Measurements from ENCODE around the gene C22orf23.
"Not testable (repeated sequence)": the region's sequence is repeated elsewhere in the genome, so short reads cannot be mapped to it uniquely, and the experiment has no call there.

C22orf23 gene

GRCh38 chr22:37981282-37982011, 28.0 kb upstream of the C22orf23 start:
- DNase-seq: no peak

GRCh38 chr22:37979782-37980181, 26.4 kb upstream of the C22orf23 start:
- no peak for DNase-seq

DNA sequence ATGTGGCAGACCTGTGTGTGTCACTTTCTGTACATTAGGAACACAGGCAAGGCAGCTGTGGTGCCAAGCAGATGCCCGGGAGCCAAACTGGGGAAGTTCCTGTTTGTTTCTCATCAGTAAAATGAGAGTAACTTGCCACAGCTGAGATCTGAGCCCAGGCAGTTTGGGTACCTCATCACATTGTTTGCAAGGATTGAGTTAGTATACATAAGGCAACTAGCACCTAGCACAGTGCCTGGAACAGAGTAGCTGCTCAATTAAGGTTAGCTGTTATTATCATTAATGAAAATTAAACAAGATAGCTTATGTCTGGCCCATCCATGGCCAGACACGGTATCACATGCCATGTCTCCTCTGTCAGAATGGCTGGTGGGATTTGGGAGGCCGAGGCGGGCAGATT, 23.1 kb upstream of the C22orf23 start:
- no peak for DNase-seq

DNA sequence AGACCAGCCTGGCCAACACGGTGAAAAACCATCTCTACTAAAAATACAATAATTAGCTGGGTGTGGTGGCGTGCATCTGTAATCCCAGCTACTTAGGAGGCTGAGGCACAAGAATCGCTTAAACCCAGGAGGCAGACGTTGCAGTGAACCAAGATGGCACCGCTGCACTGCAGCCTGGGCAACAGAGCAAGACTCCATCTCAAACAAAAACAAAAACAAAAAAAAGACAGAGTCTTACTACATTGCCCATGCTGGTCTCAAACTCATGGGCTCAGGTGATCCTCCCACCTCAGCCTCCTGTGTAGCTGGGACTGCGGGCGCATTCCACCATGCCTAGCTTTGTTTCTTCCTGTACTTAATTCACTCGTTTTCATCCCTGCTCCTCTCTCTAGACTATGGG, 22.6 kb upstream of the C22orf23 start:
- not testable (repeated sequence) for DNase-seq

DNA sequence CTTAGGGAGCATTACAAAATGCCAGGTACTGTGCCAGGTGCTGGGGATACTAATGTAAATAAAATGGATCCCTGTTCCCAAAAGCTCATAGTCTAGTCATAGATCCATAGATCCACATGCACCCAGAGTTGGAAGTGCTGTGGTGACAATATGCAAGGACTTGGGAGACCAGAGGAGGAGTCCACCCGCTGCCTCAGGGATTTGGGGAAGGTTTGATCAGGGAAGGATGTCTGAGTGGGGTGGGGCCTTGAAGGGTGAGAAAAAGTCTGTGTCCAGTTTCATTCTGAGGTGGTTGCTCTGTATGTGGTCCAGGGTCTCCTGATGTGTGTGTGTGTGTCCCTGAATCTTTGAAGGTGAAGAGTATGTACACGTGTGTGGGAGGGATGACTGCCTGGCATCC, 21.8 kb upstream of the C22orf23 start:
- DNase-seq: no peak

GRCh38 chr22:37973271-37974170, 20.1 kb upstream of the C22orf23 start:
- no peak for DNase-seq

GRCh38 chr22:37972527-37972926, 19.1 kb upstream of the C22orf23 start:
- no peak for DNase-seq

DNA sequence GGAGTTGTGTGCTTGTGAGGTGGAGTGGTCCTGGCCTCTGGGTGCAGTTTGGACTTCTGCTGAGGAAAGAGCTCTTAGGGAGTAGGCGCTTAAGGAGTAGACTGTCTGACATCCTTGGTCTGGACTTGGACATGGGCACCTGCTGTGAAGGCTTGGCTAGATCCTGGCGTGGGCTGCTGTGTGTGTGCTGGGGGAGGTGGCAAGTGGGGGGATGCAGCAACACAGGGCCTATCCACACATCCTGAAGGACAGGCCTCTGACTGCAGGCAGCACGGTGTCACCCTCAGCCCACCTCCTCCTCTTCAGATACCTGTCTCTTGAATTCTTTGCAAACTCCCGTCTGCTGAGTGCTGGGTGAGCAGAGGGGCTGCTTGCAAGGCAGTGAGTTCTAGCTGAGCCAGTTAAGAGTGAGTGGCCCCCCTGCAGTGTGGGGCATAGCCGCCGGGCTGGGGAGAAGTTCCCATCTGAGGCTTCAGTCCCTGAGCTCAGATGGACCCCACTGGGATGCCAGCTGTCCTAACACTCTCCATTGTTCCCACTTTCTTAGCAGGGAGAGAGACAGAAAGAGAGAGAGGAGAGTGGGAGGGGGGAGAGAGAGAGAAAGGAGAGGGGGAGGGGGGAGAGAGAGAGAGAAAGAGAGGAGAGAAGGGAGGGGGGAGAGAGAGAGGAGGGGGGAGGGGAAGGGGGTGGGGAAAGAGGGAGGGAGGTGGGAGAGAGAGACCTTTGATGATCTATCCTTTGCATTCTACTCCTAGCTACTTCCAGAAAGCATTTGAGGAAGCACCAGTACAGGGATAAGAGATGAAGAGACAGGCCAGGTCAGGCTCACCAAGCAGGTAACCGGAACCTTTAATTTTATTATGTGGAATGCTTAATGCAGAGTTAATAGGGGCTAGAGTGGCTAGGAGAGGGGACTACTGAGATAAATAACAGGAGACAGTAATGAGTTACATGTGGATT, 18.4 kb upstream of the C22orf23 start:
- DNase-seq: no peak

- no peak for DNase-seq
Observed at GRCh38 chr22:37970864-37971263, 17.5 kb upstream of the C22orf23 start.

DNA sequence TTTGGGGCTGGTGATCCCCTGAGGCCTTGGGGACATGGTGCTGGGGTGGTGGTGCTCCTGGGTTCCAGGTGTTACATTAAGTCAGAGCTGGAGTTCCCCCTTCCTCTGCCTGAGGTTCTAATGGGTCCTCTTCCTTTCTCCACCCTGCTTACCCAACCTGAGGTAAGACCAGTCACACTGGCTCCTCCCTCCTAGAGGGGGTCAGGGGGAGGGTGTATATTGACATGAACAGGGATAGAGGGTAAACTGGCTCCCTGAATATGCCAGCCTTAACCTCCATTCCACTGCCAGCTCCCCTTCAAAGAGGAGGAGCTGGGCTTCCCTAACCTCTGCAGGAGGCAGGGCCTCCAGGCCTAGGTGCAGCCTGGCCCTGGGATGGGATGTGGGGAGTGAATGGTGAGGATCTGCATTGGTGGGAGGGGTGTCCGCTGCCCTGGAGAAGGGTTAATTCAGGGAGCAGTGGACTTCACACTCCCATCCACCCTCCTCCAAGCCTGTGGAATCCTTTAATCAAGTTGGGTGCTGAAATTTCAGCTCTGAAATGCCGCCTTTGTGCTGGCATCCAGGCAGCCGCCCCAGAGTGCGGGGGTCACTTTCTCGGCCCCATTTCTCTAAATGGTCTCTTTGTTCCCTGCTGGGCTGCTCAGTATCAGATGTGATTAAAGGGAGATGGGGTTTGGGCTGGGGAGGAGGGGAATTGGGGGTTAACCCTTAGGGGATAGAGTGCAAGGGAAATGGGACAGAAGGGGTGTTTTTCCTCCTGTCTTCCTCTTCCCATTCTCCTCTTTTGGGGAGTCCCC, 15.3 kb upstream of the C22orf23 start:
- no peak for DNase-seq

GRCh38 chr22:37967637-37968451, 14.4 kb upstream of the C22orf23 start:
- no peak for DNase-seq

GRCh38 chr22:37967147-37967546, 13.7 kb upstream of the C22orf23 start:
- no peak for DNase-seq

DNA sequence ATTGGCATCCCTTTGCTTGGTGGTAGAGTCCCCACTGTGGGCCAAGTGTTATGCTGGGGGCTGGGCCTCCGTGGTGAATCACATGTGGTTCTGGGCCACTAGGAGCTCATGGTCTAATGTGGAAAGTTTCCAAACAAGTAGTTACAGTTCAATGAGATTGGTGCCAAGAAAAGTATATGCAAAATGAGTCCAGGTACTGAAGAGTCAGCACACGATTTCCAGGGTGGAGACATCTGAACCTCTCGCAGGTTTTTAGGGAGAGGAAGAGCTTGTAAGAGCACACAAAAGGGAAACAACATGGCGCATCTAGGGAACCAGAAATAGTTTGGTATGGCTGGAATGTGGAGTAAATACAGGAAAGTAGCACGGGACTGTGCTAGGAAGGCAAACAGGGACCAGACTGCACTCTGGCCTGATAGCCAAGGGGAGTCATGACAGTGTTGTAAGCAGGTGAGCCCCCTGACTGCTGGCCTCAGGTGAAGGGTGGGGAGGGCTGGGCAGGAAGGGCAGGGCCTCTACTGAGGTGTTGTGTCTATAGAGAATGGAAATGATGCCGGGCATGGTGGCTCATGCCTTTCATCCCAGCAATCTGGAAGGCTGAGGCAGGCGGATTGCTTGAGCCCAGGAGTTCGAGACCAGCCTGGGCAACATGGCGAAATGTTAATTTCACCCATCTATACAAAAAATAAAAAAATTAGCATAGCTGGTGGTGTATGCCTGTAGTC, 12.7 kb upstream of the C22orf23 start:
- no peak for DNase-seq

DNA sequence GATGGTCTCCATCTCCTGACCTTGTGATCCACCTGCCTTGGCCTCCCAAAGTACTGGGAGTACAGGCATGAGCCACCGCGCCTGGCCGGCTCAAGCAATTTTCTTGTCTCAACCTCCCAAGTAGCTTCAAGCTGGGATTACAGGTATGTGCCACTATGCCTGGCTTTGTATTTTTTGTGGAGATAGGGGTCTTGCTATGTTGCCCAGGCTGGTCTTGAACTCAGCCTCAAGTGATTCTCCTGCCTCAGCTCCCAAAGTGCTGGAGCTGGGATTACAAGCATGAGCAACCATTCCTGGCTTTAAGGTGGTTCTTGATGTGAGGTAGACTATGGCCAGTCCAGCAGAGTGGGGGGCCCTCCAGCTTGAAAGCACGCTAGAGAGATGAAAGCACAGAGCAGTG, 7.7 kb upstream of the C22orf23 start:
- no peak for DNase-seq

DNA sequence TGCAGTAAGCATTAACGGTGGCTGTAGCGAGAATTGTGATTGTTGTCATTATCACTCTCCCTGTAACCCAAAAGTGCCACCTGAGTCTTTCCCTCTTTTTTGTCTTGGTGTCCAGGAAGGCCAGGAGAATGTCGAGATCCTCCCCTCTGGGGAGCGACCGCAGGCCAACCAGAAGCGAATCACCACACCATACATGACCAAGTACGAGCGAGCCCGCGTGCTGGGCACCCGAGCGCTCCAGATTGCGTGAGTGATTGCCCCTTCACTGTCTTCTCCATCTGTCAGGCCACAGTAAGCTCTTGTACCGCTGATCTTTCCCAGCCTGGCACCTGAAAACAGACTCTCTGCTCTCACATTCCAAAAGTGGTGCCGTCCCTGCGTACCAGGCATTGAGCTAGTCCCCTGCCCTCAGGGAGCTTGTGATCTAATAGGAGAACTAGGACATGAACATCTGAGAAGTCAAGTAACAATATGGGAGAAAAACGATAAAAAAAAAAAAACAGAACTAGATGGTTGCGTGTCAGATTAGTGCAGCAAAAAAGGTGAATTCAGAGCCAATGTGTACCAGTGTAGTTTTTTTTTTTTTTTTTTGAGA, 5.9 kb upstream of the C22orf23 start:
- no peak for DNase-seq

GRCh38 chr22:37957232-37957631, 3.8 kb upstream of the C22orf23 start:
- no peak for DNase-seq

- not testable (repeated sequence) for DNase-seq
Observed at GRCh38 chr22:37955825-37956397, 2.5 kb upstream of the C22orf23 start.

- DNase-seq: no peak
Observed at GRCh38 chr22:37954686-37955085, 1.3 kb upstream of the C22orf23 start.

- DNase-seq: peak in 1 of 2 experiments; percentile 2
Observed at GRCh38 chr22:37953062-37953436, 352 bp downstream of the C22orf23 start.

DNA sequence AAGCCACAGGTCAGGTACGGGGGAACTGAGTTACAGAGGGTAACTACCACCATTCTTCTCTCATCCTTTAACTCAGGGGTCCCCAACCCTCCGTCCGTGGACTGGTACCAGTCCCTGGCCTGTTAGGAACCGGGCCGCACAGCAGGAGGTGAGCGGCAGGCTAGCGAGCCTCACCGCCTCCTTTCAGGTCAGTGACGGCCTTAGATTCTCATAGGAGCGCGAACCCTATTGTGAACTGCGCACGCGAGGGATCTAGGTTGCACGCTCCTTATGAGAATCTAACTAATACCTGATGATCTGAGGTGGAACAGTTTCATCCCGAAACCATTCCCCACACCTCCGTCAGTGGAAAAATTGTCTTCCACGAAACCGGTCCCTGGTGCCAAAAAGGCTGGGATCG, 772 bp downstream of the C22orf23 start:
- DNase-seq: not testable (repeated sequence)

All from activated CD4-positive, alpha-beta T cell treated with anti-CD3 and anti-CD28 coated beads, Interleukin-2, amount 50 U/mL, for 4 hours (primary cell).